ENCODE results near the gene COQ5.
A peak's percentile ranks its signal among the peaks of the same experiment; 100 is the strongest.
"Not testable (repeated sequence)": the region's sequence is repeated elsewhere in the genome, so short reads cannot be mapped to it uniquely, and the experiment has no call there.

Gene COQ5

GRCh38 chr12:120529641-120530417 is 871 bp upstream of the COQ5 start:
- DNase-seq, result peak; percentile 55

- no peak for DNase-seq
Measured at GRCh38 chr12:120522568-120522967, 6.4 kb downstream of the COQ5 start.

GRCh38 chr12:120519324-120519723 is 9.6 kb downstream of the COQ5 start:
- DNase-seq, result not testable (repeated sequence)

GRCh38 chr12:120515496-120515895 is 13.5 kb downstream of the COQ5 start:
- DNase-seq, result no peak

GRCh38 chr12:120514002-120514401 is 15.0 kb downstream of the COQ5 start:
- DNase-seq, result no peak

GRCh38 chr12:120508537-120508936 is 20.4 kb downstream of the COQ5 start:
- no peak for DNase-seq

- DNase-seq, result no peak
Measured at GRCh38 chr12:120504587-120504986, 24.4 kb downstream of the COQ5 start.

- DNase-seq, result no peak
Measured at GRCh38 chr12:120500581-120500980, 28.4 kb downstream of the COQ5 start.

- no peak for DNase-seq
Measured at GRCh38 chr12:120498870-120499515, 30.0 kb downstream of the COQ5 start.

GRCh38 chr12:120497524-120498150 is 31.3 kb downstream of the COQ5 start:
- DNase-seq, result no peak

- no peak for DNase-seq
Measured at GRCh38 chr12:120496413-120497340, 32.3 kb downstream of the COQ5 start.

- peak; percentile 75 for DNase-seq
Measured at GRCh38 chr12:120495731-120496412, 33.1 kb downstream of the COQ5 start, which contains the start of gene DYNLL1. DYNLL1 (plus strand) TSS chr12:120496113; CDS start chr12:120496422, 309 bp downstream.

- DNase-seq, result no peak
Measured at GRCh38 chr12:120495186-120495730, 33.7 kb downstream of the COQ5 start.

GRCh38 chr12:120490833-120491512 is 38.0 kb downstream of the COQ5 start:
- DNase-seq, result no peak

GRCh38 chr12:120490325-120490724 is 38.6 kb downstream of the COQ5 start:
- no peak for DNase-seq

- DNase-seq, result no peak
Measured at GRCh38 chr12:120489018-120489417, 39.9 kb downstream of the COQ5 start.

- no peak for DNase-seq
Measured at GRCh38 chr12:120488057-120488640, 40.8 kb downstream of the COQ5 start.

- DNase-seq, result not testable (repeated sequence)
Measured at GRCh38 chr12:120487552-120487951, 41.4 kb downstream of the COQ5 start.

- DNase-seq, result no peak
Measured at GRCh38 chr12:120485961-120486881, 42.7 kb downstream of the COQ5 start.

GRCh38 chr12:120483621-120484020 is 45.3 kb downstream of the COQ5 start:
- DNase-seq, result no peak

Data from DMS 273 treated with DMSO at 0.1 percent for 48 hours (cell line).